ENCODE measurements around the gene VSTM2L. TPM values are rescaled to one million over a fixed set of nuclear protein-coding genes. Genes with fewer than 3 reads are reported as not detected.

Gene VSTM2L
- total and polyA plus RNA-seq, 9 of the 15 experiments (the other 6 are each of a cell fraction or from before 2014, with no cell fraction given), result not detected

DNA sequence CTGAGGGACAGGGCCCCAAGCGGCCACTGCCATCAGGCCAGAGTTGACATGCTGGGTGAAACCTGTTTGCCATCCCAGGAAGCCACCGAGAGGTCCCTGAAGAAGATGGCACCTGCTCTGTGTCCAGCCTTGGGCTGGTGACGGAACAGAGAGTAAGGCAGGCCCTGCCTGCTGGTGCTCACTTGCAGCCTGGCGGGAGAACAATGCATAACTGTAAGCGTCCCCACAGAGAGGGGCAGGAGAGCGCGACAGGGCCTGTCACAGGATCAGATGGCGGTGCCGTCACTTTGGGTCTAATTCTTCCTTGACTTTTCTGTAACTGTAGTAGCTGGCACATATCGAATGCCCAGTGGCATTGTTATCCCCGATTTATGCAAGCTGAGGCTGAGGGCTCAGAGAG is 29.0 kb upstream of the VSTM2L start (continued):
- TF ChIP-seq, protein P1, sequence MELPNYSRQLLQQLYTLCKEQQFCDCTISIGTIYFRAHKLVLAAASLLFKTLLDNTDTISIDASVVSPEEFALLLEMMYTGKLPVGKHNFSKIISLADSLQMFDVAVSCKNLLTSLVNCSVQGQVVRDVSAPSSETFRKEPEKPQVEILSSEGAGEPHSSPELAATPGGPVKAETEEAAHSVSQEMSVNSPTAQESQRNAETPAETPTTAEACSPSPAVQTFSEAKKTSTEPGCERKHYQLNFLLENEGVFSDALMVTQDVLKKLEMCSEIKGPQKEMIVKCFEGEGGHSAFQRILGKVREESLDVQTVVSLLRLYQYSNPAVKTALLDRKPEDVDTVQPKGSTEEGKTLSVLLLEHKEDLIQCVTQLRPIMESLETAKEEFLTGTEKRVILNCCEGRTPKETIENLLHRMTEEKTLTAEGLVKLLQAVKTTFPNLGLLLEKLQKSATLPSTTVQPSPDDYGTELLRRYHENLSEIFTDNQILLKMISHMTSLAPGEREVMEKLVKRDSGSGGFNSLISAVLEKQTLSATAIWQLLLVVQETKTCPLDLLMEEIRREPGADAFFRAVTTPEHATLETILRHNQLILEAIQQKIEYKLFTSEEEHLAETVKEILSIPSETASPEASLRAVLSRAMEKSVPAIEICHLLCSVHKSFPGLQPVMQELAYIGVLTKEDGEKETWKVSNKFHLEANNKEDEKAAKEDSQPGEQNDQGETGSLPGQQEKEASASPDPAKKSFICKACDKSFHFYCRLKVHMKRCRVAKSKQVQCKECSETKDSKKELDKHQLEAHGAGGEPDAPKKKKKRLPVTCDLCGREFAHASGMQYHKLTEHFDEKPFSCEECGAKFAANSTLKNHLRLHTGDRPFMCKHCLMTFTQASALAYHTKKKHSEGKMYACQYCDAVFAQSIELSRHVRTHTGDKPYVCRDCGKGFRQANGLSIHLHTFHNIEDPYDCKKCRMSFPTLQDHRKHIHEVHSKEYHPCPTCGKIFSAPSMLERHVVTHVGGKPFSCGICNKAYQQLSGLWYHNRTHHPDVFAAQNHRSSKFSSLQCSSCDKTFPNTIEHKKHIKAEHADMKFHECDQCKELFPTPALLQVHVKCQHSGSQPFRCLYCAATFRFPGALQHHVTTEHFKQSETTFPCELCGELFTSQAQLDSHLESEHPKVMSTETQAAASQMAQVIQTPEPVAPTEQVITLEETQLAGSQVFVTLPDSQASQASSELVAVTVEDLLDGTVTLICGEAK (IDR thresholded peaks at IDR 0.05), result no peak
- TF ChIP-seq, protein P1 (CRISPR knock-in tag; IDR thresholded peaks at IDR 0.05), result no peak

Data from K562 (cell line).